Esophagus muscularis mucosa (tissue), 4 donors: ENCODE measurements around the gene BLID. TPM values are rescaled to one million over a fixed set of nuclear protein-coding genes. Genes with fewer than 3 reads are reported as not detected.

Source experiments
- DNase-seq: peaks from one replicate; pipeline ENCODE4 v3.0.0-alpha.2; 2017; ENCODE audit errors: extremely low spot score
- H3K27ac ChIP-seq, 4 donors: fragments of 200-600 bp; sonication (generic); replicated peaks in 1 of 4; 1 replicate in 3 of 4; 2 replicates in 1 of 4; pipeline ENCODE4 v1.5.1; 2016 to 2019; ENCODE audit warnings: mild to moderate bottlenecking in 1 of 4
- H3K27me3 ChIP-seq, 4 donors: fragments of 200-600 bp; sonication (generic); one replicate each; pipeline versions ENCODE4 v1.5.1 to v1.6.0; 2016 to 2019
- H3K36me3 ChIP-seq, 4 donors: fragments of 200-600 bp; sonication (generic); one replicate each; pipeline ENCODE4 v1.5.1; 2016 to 2019
- H3K4me1 ChIP-seq, 4 donors: fragments of 200-600 bp; sonication (generic); one replicate each; pipeline ENCODE4 v1.5.1; 2016 to 2019
- H3K4me3 ChIP-seq, 4 donors: fragments of 200-600 bp; sonication (generic); 1 replicate in 2 of 4; 2 replicates in 2 of 4; pipeline ENCODE4 v1.5.1; 2016 to 2019; ENCODE audit warnings: mild to moderate bottlenecking in 4 of 4, moderate library complexity in 1 of 4
- H3K9me3 ChIP-seq, 4 donors: fragments of 200-600 bp; sonication (generic); 1 replicate in 3 of 4; 2 replicates in 1 of 4; pipeline ENCODE4 v1.5.1; 2016 to 2019
- CTCF ChIP-seq, 3 experiments: fragments of 200-600 bp in 2 of 3; fragments of 450-650 bp in 1 of 3; sonication (generic) in 2 of 3; IDR thresholded peaks; one replicate each; pipeline ENCODE4 v1.5.1; 2017 to 2019; ENCODE audit warnings: antibody characterized with exemption in 3 of 3, mild to moderate bottlenecking in 2 of 3, moderate library complexity in 1 of 3
- EP300 ChIP-seq: sonication (generic); formaldehyde crosslinking; IDR thresholded peaks from one replicate; pipeline ENCODE4 v1.6.1; 2017; ENCODE audit warnings: antibody characterized with exemption
- POLR2A ChIP-seq: fragments of 450-650 bp; IDR thresholded peaks from one replicate; pipeline ENCODE4 v1.6.1; 2017; ENCODE audit warnings: antibody characterized with exemption, moderate library complexity, mild to moderate bottlenecking, low read depth
- POLR2AphosphoS5 ChIP-seq, 2 donors: sonication (generic); formaldehyde crosslinking; IDR thresholded peaks; one replicate each; pipeline ENCODE4 v1.6.1; 2017; ENCODE audit warnings: antibody characterized with exemption in 2 of 2
- WGBS: methylation state at CpG from one replicate; pipeline ENCODE4 v1.1.5; 2018; 5-methylcytosine and 5-hydroxymethylcytosine counted together
- intact Hi-C: fragments of 100-400 bp; cut with DNase I; formaldehyde crosslinking; loops from one replicate; pipeline ENCODE4 v1.15.1; 2023
- total RNA-seq, 4 donors: library from RNA; depleted of rRNA; stranded (reverse); fragments of >200 nt; gene quantifications; one replicate each; pipeline versions ENCODE4 v1.1.0 to v1.2.1, GENCODE V29; 2016

Gene BLID
- total RNA-seq, 4 donors from 2014 or later = 0.99 to 3.3 (median 1.3) TPM; not detected in 1

- peaks cover 0 to 79% (median 67%) of the 10 kb centered on the region in 4 donors for H3K4me1 ChIP-seq
- peak overlapping the region in 2 of 4 donors; percentile 56 to 57 for H3K4me3 ChIP-seq
- intact Hi-C loops = loop anchor here (5.0 kb wide), 1 partner anchor 58 kb away; no protein-coding TSS in a partner anchor
- H3K9me3 ChIP-seq = no peaks in the 10 kb centered on the region
- peak overlapping the region; percentile 86 to 88 (median 87) for H3K27ac ChIP-seq
- TF ChIP-seq POLR2A (no peak), EP300 (no peak), CTCF (IDR thresholded peaks at IDR 0.05) (no peak), POLR2AphosphoS5 (IDR thresholded peaks at IDR 0.05) (no peak)
- no peaks in the 10 kb centered on the region for H3K36me3 ChIP-seq
- no peaks in the 10 kb centered on the region for H3K27me3 ChIP-seq
- WGBS = 60% methylated on average over 2 of the region's 2 CpGs
- no peak for DNase-seq
These were observed 43.8 kb upstream of the BLID start for GRCh38 chr11:122159861-122160260.

GRCh38 chr11:122159173-122159721 lies 43.2 kb upstream of the BLID start:
- no peaks in the 10 kb centered on the region for H3K27me3 ChIP-seq
- peaks cover 0 to 73% (median 65%) of the 10 kb centered on the region in 4 donors for H3K4me1 ChIP-seq
- H3K27ac ChIP-seq = peak overlapping the region; percentile 86 to 88 (median 87)
- H3K4me3 ChIP-seq = peak overlapping the region; percentile 43 to 57 (median 53)
- TF ChIP-seq EP300 (no peak), POLR2AphosphoS5 (IDR thresholded peaks at IDR 0.05) (peak in 1 of 2 donors; percentile 25), POLR2A (no peak), CTCF (IDR thresholded peaks at IDR 0.05) (no peak)
- intact Hi-C loops = loop anchor here (5.0 kb wide), 1 partner anchor 57 kb away; no protein-coding TSS in a partner anchor
- WGBS = 19% methylated on average over 12 of the region's 12 CpGs
- DNase-seq = no peak
- H3K36me3 ChIP-seq = no peaks in the 10 kb centered on the region
- H3K9me3 ChIP-seq = no peaks in the 10 kb centered on the region

GRCh38 chr11:122158171-122158570 lies 42.2 kb upstream of the BLID start:
- intact Hi-C loops = loop anchor here (5.0 kb wide), 1 partner anchor 56 kb away; no protein-coding TSS in a partner anchor
- Histone ChIP-seq H3K27ac (peak overlapping the region; percentile 86 to 88 (median 87)), H3K27me3 (no peaks in the 10 kb centered on the region), H3K36me3 (no peaks in the 10 kb centered on the region), H3K4me1 (peaks cover 0 to 76% (median 60%) of the 10 kb centered on the region in 4 donors), H3K9me3 (no peaks in the 10 kb centered on the region), H3K4me3 (peak overlapping the region; percentile 43 to 65 (median 56))
- TF ChIP-seq POLR2A (no peak), EP300 (no peak), CTCF (IDR thresholded peaks at IDR 0.05) (no peak)
- DNase-seq = no peak
- WGBS = 35% methylated on average over 4 of the region's 4 CpGs

GRCh38 chr11:122157653-122158161 lies 41.7 kb upstream of the BLID start:
- H3K36me3 ChIP-seq = no peaks in the 10 kb centered on the region
- no peak for DNase-seq
- H3K9me3 ChIP-seq = no peaks in the 10 kb centered on the region
- peaks cover 0 to 73% (median 56%) of the 10 kb centered on the region in 4 donors for H3K4me1 ChIP-seq
- intact Hi-C loops = loop anchor here (5.0 kb wide), 1 partner anchor 55 kb away; no protein-coding TSS in a partner anchor
- H3K27ac ChIP-seq = peak overlapping the region; percentile 86 to 88 (median 87)
- no peaks in the 10 kb centered on the region for H3K27me3 ChIP-seq
- peak overlapping the region; percentile 43 to 65 (median 56) for H3K4me3 ChIP-seq
- no peak for TF ChIP-seq EP300
- TF ChIP-seq POLR2A = no peak
- no peak for TF ChIP-seq POLR2AphosphoS5 (IDR thresholded peaks at IDR 0.05)
- WGBS = 12% methylated on average over 4 of the region's 4 CpGs

- H3K4me3 ChIP-seq = peak overlapping the region; percentile 43 to 65 (median 56)
- DNase-seq = no peak
- no peaks in the 10 kb centered on the region for H3K27me3 ChIP-seq
- H3K4me1 ChIP-seq = peaks cover 0 to 71% (median 53%) of the 10 kb centered on the region in 4 donors
- no peaks in the 10 kb centered on the region for H3K9me3 ChIP-seq
- intact Hi-C loops = loop anchor here (5.0 kb wide), 1 partner anchor 55 kb away; no protein-coding TSS in a partner anchor
- 26% methylated on average over 7 of the region's 7 CpGs for WGBS
- peak overlapping the region; percentile 86 to 88 (median 87) for H3K27ac ChIP-seq
- no peaks in the 10 kb centered on the region for H3K36me3 ChIP-seq
- TF ChIP-seq POLR2AphosphoS5 (IDR thresholded peaks at IDR 0.05) (peak; percentile 58 to 87), EP300 (no peak), CTCF (IDR thresholded peaks at IDR 0.05) (no peak), POLR2A (no peak)
These were observed 40.9 kb upstream of the BLID start for GRCh38 chr11:122156940-122157382.
